ENCODE data around the gene TPK1. TPM values are rescaled to one million over a fixed set of nuclear protein-coding genes. Genes with fewer than 3 reads are reported as not detected.

The TPK1 gene
- total and polyA plus RNA-seq, 2 of the 8 experiments (the other 6 are each of a cell fraction or from before 2014, with no cell fraction given): 1.9 to 2.7 TPM

DNA sequence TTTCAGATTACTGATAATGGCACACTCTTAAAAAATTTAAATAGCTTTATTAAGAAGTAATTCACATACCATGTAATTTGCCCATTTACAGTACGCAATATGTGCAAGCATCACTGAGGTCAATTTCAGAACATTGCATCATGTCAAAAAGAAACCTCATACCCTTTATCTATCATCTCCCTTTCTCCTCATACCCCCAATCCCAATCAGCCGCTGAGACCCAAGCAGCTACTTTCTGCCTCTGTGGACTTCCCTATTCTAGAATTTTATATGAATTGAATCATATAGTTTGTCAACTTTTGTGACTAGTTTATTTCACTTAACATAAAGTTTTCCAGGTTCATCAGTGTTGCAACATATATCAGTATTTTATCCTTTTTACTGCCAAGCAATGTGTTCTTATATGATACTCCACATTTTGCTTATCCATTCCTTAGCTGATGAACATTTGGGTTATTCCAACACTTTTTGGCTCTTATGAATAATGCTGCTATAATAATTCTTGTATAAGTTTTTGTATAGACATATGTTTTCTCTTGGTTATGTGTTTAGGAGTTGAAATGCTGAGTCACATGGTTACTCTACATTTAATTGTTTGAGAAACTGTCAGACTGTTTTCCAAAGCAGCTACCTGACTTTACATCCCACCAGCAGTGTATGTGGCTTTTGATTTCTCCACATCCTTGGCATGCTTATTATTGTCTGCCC lies 26.9 kb upstream of the TPK1 start (continued):
- TF ChIP-seq, protein P1, sequence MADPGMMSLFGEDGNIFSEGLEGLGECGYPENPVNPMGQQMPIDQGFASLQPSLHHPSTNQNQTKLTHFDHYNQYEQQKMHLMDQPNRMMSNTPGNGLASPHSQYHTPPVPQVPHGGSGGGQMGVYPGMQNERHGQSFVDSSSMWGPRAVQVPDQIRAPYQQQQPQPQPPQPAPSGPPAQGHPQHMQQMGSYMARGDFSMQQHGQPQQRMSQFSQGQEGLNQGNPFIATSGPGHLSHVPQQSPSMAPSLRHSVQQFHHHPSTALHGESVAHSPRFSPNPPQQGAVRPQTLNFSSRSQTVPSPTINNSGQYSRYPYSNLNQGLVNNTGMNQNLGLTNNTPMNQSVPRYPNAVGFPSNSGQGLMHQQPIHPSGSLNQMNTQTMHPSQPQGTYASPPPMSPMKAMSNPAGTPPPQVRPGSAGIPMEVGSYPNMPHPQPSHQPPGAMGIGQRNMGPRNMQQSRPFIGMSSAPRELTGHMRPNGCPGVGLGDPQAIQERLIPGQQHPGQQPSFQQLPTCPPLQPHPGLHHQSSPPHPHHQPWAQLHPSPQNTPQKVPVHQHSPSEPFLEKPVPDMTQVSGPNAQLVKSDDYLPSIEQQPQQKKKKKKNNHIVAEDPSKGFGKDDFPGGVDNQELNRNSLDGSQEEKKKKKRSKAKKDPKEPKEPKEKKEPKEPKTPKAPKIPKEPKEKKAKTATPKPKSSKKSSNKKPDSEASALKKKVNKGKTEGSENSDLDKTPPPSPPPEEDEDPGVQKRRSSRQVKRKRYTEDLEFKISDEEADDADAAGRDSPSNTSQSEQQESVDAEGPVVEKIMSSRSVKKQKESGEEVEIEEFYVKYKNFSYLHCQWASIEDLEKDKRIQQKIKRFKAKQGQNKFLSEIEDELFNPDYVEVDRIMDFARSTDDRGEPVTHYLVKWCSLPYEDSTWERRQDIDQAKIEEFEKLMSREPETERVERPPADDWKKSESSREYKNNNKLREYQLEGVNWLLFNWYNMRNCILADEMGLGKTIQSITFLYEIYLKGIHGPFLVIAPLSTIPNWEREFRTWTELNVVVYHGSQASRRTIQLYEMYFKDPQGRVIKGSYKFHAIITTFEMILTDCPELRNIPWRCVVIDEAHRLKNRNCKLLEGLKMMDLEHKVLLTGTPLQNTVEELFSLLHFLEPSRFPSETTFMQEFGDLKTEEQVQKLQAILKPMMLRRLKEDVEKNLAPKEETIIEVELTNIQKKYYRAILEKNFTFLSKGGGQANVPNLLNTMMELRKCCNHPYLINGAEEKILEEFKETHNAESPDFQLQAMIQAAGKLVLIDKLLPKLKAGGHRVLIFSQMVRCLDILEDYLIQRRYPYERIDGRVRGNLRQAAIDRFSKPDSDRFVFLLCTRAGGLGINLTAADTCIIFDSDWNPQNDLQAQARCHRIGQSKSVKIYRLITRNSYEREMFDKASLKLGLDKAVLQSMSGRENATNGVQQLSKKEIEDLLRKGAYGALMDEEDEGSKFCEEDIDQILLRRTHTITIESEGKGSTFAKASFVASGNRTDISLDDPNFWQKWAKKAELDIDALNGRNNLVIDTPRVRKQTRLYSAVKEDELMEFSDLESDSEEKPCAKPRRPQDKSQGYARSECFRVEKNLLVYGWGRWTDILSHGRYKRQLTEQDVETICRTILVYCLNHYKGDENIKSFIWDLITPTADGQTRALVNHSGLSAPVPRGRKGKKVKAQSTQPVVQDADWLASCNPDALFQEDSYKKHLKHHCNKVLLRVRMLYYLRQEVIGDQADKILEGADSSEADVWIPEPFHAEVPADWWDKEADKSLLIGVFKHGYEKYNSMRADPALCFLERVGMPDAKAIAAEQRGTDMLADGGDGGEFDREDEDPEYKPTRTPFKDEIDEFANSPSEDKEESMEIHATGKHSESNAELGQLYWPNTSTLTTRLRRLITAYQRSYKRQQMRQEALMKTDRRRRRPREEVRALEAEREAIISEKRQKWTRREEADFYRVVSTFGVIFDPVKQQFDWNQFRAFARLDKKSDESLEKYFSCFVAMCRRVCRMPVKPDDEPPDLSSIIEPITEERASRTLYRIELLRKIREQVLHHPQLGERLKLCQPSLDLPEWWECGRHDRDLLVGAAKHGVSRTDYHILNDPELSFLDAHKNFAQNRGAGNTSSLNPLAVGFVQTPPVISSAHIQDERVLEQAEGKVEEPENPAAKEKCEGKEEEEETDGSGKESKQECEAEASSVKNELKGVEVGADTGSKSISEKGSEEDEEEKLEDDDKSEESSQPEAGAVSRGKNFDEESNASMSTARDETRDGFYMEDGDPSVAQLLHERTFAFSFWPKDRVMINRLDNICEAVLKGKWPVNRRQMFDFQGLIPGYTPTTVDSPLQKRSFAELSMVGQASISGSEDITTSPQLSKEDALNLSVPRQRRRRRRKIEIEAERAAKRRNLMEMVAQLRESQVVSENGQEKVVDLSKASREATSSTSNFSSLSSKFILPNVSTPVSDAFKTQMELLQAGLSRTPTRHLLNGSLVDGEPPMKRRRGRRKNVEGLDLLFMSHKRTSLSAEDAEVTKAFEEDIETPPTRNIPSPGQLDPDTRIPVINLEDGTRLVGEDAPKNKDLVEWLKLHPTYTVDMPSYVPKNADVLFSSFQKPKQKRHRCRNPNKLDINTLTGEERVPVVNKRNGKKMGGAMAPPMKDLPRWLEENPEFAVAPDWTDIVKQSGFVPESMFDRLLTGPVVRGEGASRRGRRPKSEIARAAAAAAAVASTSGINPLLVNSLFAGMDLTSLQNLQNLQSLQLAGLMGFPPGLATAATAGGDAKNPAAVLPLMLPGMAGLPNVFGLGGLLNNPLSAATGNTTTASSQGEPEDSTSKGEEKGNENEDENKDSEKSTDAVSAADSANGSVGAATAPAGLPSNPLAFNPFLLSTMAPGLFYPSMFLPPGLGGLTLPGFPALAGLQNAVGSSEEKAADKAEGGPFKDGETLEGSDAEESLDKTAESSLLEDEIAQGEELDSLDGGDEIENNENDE (IDR thresholded peaks at IDR 0.05; ENCODE audit: insufficient replicate concordance, low read length): no peak
- no peak for TF ChIP-seq HDAC2 (IDR thresholded peaks at IDR 0.05; ENCODE audit: borderline replicate concordance in 1 of 2, low read depth in 2 of 2, low read length in 2 of 2)

Data from H1 (cell line).